ENCODE results near the gene CPAMD8. TPM values are rescaled to one million over a fixed set of nuclear protein-coding genes. Genes with fewer than 3 reads are reported as not detected.

The CPAMD8 gene
- total RNA-seq, 1 experiment from 2014 or later = 3.9 TPM

- Histone ChIP-seq H3K9me2 (replicated peaks; ENCODE audit: low read length) (no peaks in the 10 kb centered on the region), H3K27ac (ENCODE audit: low read length) (no peak overlapping the region), H3F3A (ENCODE audit: low read length, unreplicated experiment) (no peaks in the 10 kb centered on the region), H3K9ac (ENCODE audit: low read length) (no peak overlapping the region), H3K4me1 (ENCODE audit: insufficient read depth, low read length) (no peaks in the 10 kb centered on the region), H3K4me3 (ENCODE audit: low read length) (no peak overlapping the region), H3K4me2 (ENCODE audit: low read length) (no peak overlapping the region), H3K9me3 (ENCODE audit: low read length) (no peaks in the 10 kb centered on the region), H3K79me2 (ENCODE audit: low read length) (no peaks in the 10 kb centered on the region), H2AFZ (ENCODE audit: low read length) (no peak overlapping the region), H4K20me1 (ENCODE audit: low read length) (no peaks in the 10 kb centered on the region), H3K36me3 (ENCODE audit: low read depth, low read length) (no peaks in the 10 kb centered on the region), H3K27me3 (ENCODE audit: low read length) (no peaks in the 10 kb centered on the region)
- BruUV-seq (replicated peaks) = no TSS peak
- ChIA-PET POLR2A (ENCODE audit: unreplicated experiment) (no interaction called here), CTCF (no interaction called here)
- DNase-seq (no peak), ATAC-seq (no peak)
- intact Hi-C loops (cut with micrococcal nuclease) = no loop called here
- TF ChIP-seq CTCF (conservative IDR thresholded peaks at IDR 0.05; ENCODE audit: low read depth, low read length) (no peak), EZH2 (IDR thresholded peaks at IDR 0.05; ENCODE audit: low read length, unreplicated experiment) (no peak), EZH2phosphoT487 (IDR thresholded peaks at IDR 0.05; ENCODE audit: borderline replicate concordance, low read length) (no peak)
Measured at GRCh38 chr19:17036640-17037039, 10.0 kb upstream of the CPAMD8 start.

GRCh38 chr19:17035842-17036424 is 9.3 kb upstream of the CPAMD8 start:
- no peak overlapping the region for H2AFZ ChIP-seq (ENCODE audit: low read length)

More at GRCh38 chr19:17035842-17036424, 9.3 kb upstream of the CPAMD8 start:
- BruUV-seq (replicated peaks) = no TSS peak
- ATAC-seq (no peak), DNase-seq (no peak)
- Histone ChIP-seq H3K4me3 (ENCODE audit: low read length) (no peak overlapping the region), H4K20me1 (ENCODE audit: low read length) (no peaks in the 10 kb centered on the region), H3K9ac (ENCODE audit: low read length) (no peak overlapping the region), H3K27ac (ENCODE audit: low read length) (no peak overlapping the region), H3K4me1 (ENCODE audit: insufficient read depth, low read length) (no peaks in the 10 kb centered on the region), H3K79me2 (ENCODE audit: low read length) (no peaks in the 10 kb centered on the region), H3F3A (ENCODE audit: low read length, unreplicated experiment) (no peaks in the 10 kb centered on the region), H3K27me3 (ENCODE audit: low read length) (no peaks in the 10 kb centered on the region), H3K4me2 (ENCODE audit: low read length) (no peak overlapping the region), H3K9me3 (ENCODE audit: low read length) (no peaks in the 10 kb centered on the region), H3K36me3 (ENCODE audit: low read depth, low read length) (no peaks in the 10 kb centered on the region), H3K9me2 (replicated peaks; ENCODE audit: low read length) (no peaks in the 10 kb centered on the region)
- POLR2A ChIA-PET (ENCODE audit: unreplicated experiment) = no interaction called here
- intact Hi-C loops (cut with micrococcal nuclease) = no loop called here
- CTCF ChIA-PET = no interaction called here
- no peak for TF ChIP-seq CTCF (conservative IDR thresholded peaks at IDR 0.05; ENCODE audit: low read depth, low read length)
- no peak for TF ChIP-seq EZH2phosphoT487 (IDR thresholded peaks at IDR 0.05; ENCODE audit: borderline replicate concordance, low read length)
- no peak for TF ChIP-seq EZH2 (IDR thresholded peaks at IDR 0.05; ENCODE audit: low read length, unreplicated experiment)

All from PC-3 (cell line).